ENCODE data around the gene PAEP.

PAEP gene

DNA sequence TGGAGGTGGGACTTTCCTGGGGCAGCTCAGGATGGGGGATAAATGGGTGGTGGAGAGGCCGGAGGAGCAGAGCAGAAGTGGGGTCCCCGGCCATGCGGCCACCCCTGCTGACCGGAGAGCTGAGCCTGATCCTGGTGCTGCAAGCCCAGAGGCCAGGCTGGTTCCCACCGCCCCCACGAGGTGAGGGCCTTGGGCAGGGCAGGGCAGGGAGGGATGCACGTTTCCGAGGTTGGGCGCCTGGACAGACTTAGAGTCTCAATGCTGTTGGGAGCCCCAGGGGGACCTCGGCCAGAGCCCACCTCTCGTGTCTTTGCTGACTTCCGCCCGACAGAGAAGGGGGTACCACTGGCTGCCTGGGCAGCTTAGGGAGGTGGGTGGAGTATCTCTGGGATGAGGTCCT, 10.1 kb upstream of the PAEP start:
- no peak for DNase-seq

- no peak for DNase-seq
Observed at GRCh38 chr9:135552021-135552697, 9.4 kb upstream of the PAEP start.

DNA sequence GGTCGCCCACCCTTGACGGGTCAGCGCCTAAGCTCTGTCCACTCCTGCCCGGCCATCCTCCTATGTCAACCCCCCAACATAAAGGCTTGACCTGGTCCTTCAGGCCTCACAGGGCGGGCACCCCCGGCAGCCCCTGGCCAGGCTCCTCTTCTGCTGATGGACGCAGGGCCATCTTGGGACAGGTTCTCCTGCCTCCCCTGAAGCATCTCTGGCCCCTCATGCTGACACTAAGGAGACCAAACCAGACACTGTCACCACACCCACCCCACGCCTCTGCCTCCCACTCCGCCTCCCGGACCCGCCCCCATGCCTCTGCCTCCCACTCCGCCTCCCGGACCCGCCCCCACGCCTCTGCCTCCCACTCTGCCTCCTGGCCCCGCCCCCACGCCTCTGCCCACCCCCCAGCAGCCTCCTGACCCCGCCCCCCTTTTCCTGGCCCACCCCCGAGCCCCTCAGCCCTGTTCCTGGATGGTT, 8.8 kb upstream of the PAEP start:
- no peak for DNase-seq

DNA sequence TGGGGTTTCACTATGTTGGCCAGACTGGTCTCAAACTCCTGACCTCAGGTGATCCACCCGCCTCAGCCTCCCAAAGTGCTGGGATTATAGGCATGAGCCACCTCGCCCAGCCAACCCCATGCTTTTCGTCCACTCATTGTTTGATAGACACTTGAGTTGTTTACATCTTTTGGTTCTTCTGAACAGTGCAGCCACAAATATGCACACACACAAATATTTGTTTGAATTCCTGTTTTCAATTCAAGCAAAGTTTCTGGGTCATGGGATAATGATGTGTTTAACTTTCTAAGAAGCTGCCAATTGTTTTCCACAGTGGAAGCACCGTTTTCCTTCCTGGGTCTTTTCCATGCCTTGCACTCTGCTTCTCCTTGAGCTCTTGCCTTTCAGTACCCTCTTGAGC, 6.8 kb upstream of the PAEP start:
- DNase-seq, result no peak

DNA sequence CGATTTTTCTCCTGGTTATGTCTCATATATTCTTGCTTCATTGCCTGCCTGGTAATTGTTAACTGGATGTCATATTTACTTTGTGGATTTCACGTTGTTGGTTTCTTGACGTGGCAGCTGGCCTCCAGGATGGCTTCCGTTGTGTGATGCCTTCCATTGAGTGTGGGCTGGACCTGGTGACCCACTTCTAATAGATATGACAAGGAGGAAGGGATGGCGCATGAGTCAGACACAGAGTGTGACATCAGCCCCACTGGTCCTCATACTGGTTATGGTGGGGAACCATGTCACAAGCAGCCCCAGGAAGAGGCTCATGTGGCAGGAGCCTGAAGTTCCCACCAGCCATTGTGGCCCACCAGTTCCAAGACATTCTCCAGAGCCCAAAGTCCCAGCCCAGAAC, 6.4 kb upstream of the PAEP start:
- DNase-seq, result peak; percentile 65

- DNase-seq, result no peak
Observed at GRCh38 chr9:135555910-135556309, 5.6 kb upstream of the PAEP start.

GRCh38 chr9:135559606-135560005, 1.9 kb upstream of the PAEP start:
- no peak for DNase-seq

- DNase-seq, result no peak
Observed at GRCh38 chr9:135562235-135562745, 734 bp downstream of the PAEP start.

DNA sequence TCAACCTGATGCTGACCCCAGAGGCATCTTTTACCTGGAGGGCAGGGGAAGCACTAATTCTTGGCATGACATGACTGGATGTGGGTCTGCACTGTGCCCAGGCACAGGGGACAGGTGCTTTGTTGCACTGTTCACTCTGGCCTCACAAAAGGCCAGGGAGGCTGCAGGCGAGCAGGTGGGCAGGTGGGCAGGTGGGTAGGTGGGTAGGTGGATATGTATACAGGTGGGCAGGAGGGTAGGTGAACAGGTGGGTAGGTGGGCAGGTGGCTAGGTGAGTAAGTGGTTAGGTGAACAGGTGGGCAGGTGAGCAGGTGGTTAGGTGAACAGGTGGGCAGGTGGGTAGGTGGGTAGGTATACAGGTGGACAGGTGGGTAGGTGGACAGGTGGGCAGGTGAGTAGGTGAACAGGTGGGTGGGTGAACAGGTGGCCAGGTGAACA, 1.5 kb downstream of the PAEP start:
- no peak for DNase-seq

GRCh38 chr9:135563858-135564257, 2.3 kb downstream of the PAEP start:
- DNase-seq, result no peak

- DNase-seq, result no peak
Observed at GRCh38 chr9:135565141-135565628, 3.6 kb downstream of the PAEP start.

DNA sequence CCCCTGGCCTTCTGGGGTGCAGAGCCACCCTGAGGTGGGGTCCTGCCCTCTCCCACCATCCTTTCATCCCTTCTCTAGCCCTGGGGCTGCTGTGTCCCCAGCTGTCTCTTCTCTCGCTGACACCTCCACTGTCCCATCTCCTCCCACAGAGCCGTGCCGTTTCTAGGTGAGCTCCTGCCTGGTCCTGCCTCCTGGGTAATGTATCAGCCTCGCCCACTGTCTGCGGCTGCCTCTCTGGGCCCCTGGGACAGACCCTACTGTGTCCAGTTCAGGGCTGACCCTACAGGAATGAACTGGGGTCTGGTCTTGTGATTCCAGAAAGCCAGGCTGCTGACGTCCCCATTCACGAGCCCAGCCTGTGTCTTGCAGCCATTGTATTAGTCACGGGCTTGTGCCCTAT, 4.1 kb downstream of the PAEP start:
- no peak for DNase-seq

DNA sequence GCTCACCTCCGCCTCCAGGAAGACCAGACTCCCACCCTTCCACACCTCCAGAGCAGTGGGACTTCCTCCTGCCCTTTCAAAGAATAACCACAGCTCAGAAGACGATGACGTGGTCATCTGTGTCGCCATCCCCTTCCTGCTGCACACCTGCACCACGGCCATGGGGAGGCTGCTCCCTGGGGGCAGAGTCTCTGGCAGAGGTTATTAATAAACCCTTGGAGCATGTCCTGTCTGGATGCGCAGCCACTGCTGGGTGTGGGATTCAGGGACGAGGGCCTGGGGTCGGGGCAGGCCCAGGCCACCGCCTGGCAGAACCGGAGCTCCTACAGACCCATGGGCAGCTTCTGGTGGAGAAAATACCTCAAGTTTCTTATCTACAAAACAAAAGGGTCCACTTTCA, 5.0 kb downstream of the PAEP start:
- DNase-seq, result no peak

GRCh38 chr9:135567311-135567710, 5.8 kb downstream of the PAEP start:
- no peak for DNase-seq

DNA sequence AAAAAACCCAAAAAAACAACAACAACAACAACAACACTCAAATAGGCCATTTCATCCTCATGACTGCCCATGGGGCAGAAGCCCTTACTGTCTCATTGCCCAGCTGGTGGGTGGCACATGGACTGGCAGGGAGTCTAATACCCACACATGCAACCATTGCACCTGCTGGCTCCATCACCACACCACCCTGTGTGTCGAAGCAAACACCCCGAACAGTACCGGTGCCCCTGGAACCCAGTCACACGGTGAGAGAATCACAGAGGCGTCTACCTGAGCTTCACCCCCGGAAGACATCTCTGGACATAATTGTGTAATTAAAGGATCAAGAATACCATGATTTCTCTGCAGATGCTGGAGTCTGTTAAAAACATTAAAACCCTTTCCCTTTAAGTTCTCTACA, 6.5 kb downstream of the PAEP start:
- DNase-seq, result no peak

DNA sequence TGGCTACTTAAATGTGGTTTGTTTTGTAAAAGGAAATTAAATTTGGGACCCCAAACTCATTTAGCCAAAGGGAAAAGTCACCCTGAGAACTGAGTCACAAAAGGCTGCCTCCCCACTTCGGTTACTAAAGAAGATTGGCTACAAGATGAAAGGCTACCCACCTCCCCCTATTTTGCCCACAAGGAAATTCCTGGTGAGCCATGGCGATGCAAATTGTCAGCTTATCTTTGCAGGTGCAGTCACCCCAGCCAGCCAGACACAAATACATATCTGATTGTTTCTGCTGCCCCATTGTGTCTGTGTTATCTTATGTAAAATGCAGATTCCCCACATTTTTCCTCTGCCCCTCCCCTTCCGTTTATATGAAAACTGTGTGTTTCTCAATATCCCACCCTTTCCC, 8.9 kb downstream of the PAEP start:
- no peak for DNase-seq

DNA sequence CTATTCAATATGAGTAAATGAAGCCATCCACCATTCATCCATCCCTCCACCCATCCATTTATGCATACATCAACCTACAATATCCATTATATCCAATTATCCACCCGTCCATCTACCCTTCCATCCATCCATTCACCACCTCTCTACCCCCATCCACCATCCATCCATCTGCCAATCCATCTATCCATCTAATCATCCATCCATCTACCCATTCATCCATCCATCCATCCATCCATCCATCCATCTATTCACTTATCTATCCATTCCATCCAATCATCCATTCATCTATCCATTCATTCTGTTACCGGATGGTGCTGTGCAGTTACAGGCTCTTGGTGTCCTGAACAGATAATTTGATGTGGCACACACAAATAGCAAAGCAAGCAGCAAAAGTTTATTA, 10.7 kb downstream of the PAEP start:
- no peak for DNase-seq

DNA sequence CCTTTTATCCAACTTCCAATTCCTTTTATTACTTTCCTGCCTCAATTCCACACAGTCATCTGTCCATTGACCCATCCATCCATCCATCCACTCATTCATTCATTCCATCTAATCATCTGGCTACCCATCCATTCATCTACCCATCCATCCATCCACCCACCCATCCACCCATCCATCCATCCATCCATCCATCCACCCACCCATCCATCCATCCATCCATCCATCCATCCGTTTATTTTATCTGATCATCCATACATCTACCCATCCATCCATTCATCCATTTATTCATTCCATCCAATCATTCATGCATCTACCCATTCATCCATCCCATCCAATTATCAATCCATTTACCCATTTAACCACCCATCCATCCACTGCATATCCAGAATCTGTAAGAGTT, 11.6 kb downstream of the PAEP start:
- DNase-seq, result no peak

DNA sequence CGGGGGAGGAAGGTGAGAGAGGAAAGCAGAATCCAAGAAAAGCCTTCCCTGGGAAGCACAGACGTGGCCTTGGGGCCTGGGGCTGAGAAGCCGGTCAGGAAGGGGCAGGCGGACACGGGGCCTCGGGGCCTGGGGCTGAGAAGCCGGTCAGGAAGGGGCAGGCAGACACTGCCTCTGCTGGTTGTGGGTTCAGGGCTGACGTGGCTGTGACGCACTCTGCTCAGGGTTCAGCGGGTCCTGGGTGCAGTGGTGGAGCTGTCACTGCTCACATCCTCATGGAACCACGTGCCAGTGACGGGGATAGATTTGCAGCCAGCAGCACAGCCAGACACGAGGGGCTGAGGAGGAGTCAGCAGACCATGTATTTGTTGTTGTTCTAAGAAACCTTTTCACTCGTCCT, 12.8 kb downstream of the PAEP start:
- no peak for DNase-seq

DNA sequence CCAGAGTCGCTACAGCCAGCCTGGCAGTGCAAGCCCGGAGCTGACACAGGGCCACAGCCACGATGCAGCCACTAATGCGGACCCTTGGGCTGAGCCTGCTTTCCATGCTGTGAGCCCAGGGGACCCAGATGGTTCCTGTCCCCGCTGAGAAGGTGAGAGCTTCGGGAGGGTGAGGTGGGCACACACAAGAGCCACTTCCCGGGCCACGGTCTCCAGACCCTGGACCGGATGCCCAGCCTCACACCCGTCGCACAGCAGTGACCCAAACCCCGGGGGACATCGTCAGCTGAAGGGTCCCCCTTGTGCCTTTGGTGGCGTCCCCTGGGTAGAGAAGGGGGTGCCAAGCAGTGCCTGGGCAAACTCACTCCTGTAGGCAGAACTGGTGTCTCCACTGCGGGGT, 13.4 kb downstream of the PAEP start:
- DNase-seq, result no peak

DNA sequence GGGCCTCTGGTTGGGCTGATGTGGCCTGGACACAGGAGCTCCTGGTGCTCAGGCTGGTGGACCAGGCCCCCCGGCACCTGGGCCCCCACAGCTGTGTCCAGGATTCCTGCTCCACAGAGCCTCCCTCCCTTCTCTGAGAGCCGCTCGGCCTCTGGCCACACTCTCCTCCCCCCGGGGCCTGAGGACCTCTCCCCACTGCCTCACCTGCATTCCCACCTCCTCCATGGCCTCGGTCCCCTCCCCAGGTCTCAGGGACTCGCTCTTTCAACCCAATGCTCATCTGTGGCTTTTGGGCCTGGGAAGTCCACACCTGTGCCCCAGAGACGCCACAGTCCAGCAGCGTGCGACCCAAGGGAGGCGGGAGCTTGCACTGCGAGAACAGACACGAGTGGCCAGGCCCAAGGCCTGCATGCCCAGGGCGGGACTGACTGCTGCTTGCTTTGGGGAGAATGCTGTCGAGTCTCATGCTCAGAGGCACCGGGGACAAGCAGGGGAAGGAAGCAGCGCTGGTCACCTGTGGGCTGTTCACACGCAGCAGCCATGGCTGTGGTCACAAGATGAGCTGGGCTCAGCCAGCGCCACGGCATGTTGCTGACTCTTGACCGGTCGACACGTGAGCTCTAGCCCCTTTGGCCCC, 14.6 kb downstream of the PAEP start:
- DNase-seq, result no peak

- DNase-seq, result no peak
Observed at GRCh38 chr9:135577256-135577655, 15.7 kb downstream of the PAEP start.

GRCh38 chr9:135579356-135579755, 17.8 kb downstream of the PAEP start:
- no peak for DNase-seq

DNA sequence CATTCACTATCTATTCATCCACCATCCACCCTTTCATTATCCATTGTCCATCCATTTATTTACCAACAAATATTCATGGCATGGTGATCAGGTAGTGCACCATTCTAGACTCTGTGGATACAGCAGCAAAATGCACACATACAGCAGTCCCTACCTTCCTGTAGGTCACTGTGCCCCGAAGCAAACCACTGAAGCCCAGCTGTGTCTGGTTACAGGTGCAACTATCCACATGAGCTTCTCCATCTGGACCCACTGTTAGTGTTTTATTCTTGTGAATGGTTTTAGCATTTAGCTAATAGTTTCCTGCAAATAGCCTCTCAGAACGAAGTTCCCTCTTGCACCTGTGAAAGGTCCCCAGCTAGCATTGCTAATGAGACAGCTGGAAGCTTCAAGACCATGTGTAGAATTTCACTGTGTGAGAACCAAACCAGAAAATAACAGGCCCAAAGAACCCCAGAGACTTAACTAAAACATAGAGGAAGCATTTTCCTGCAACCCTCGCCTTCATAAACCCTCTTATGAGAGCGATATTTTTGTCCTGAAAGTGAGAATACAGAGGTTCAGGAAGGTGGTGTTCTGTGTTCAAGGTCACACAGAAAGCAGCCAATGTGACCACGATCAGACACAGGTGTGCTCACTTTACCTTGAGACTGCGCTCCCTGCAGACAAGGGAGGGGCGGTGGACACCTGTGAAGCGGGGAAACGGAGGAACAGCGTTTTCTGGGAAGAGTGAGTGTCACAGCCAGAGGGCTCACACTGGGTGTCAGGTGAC, 18.5 kb downstream of the PAEP start:
- no peak for DNase-seq
